H1 (cell line): ENCODE measurements around the gene KDM6B. TPM values are rescaled to one million over a fixed set of nuclear protein-coding genes. Genes with fewer than 3 reads are reported as not detected.

Source experiments
- CTCF ChIA-PET: fragments of 300-600 bp; sonication (Branson Sonifier 250); formaldehyde crosslinking; loops from one replicate; lab custom pipeline; 2021; ENCODE audit not compliant: partially characterized antibody; lab: Charles Lee
- POLR2A ChIA-PET: fragments of 300-600 bp; sonication (Branson Sonifier 250); formaldehyde crosslinking; loops from one replicate; lab custom pipeline; 2021; ENCODE audit warnings: inconsistent platforms; ENCODE audit not compliant: partially characterized antibody; lab: Charles Lee
- DNase-seq, 2 experiments: peaks; one replicate each; pipeline versions ENCODE4 v3.0.0 to v3.0.0-alpha.2; 2010 to 2022; ENCODE audit warnings: low spot score in 2 of 2, low read depth in 1 of 2, mixed read lengths in 1 of 2
- FAIRE-seq: peaks from 2 replicates; lab custom pipeline; 2011; peaks lifted over from hg19 to GRCh38; lab: Jason Lieb, UNC
- H2AFZ ChIP-seq: 2 replicates; pipeline ENCODE4 v1.8.1; 2012; ENCODE audit warnings: low read length, inconsistent platforms
- H2AK5ac ChIP-seq: 2 replicates; pipeline ENCODE4 v1.6.1; 2013; ENCODE audit warnings: low read depth, low read length
- H2BK120ac ChIP-seq: replicated peaks from 2 replicates; pipeline ENCODE3; 2013; ENCODE audit warnings: low read depth, low read length, inconsistent platforms
- H2BK12ac ChIP-seq: 2 replicates; pipeline ENCODE4 v1.6.1; 2013; ENCODE audit warnings: low read depth, low read length
- H2BK15ac ChIP-seq: 2 replicates; pipeline ENCODE4 v1.6.1; 2013; ENCODE audit warnings: low read length
- H2BK20ac ChIP-seq: 2 replicates; pipeline ENCODE4 v1.6.1; 2013; ENCODE audit warnings: low read length
- H2BK5ac ChIP-seq: 2 replicates; pipeline ENCODE4 v1.6.1; 2013; ENCODE audit warnings: low read depth, low read length
- H3K14ac ChIP-seq: 2 replicates; pipeline ENCODE4 v1.6.1; 2013; ENCODE audit warnings: inconsistent platforms; ENCODE audit not compliant: insufficient read length
- H3K18ac ChIP-seq: 2 replicates; pipeline ENCODE4 v1.6.1; 2013; ENCODE audit warnings: low read length; ENCODE audit errors: extremely low read depth
- H3K23ac ChIP-seq: 2 replicates; pipeline ENCODE4 v1.6.1; 2013; ENCODE audit warnings: inconsistent platforms; ENCODE audit not compliant: insufficient read length
- H3K23me2 ChIP-seq: 2 replicates; pipeline ENCODE4 v1.6.1; 2013; ENCODE audit warnings: low read depth, low read length
- H3K27ac ChIP-seq: 2 replicates; pipeline ENCODE4 v1.6.1; 2011; ENCODE audit warnings: low read depth, low read length, inconsistent platforms
- H3K27me3 ChIP-seq, 4 experiments: replicated peaks in 1 of 4; 1 replicate in 1 of 4; 2 replicates in 3 of 4; pipeline versions ENCODE4 v1.6.1 to v1.8.1; 2011 to 2013; ENCODE audit warnings: low read length in 3 of 4, mild to moderate bottlenecking in 3 of 4, inconsistent platforms in 2 of 4, mixed read lengths in 2 of 4, moderate library complexity in 1 of 4; ENCODE audit not compliant: control insufficient read depth in 3 of 4, insufficient read depth in 3 of 4; ENCODE audit errors: extremely low read depth in 1 of 4
- H3K36me3 ChIP-seq, 4 experiments: 2 replicates each; pipeline versions ENCODE4 v1.6.1 to v1.8.1; 2011 to 2013; ENCODE audit warnings: mild to moderate bottlenecking in 4 of 4, low read length in 3 of 4, moderate library complexity in 2 of 4, control low read depth in 1 of 4, inconsistent platforms in 1 of 4; ENCODE audit not compliant: insufficient read depth in 4 of 4, control insufficient read depth in 2 of 4
- H3K4ac ChIP-seq: replicated peaks from 2 replicates; pipeline ENCODE3; 2013; ENCODE audit warnings: low read length, low read depth, mixed read lengths, inconsistent platforms; ENCODE audit not compliant: insufficient read length
- H3K4me1 ChIP-seq, 4 experiments: replicated peaks in 1 of 4; 1 replicate in 1 of 4; 2 replicates in 3 of 4; pipeline versions ENCODE4 v1.6.1 to v1.8.1; 2011 to 2013; ENCODE audit warnings: low read length in 3 of 4, inconsistent platforms in 2 of 4, mixed read lengths in 1 of 4; ENCODE audit not compliant: insufficient read depth in 4 of 4, control insufficient read depth in 3 of 4
- H3K4me2 ChIP-seq, 2 experiments: 2 replicates each; pipeline versions ENCODE4 v1.6.1 to v1.8.1; 2011 to 2013; ENCODE audit warnings: low read depth in 2 of 2, low read length in 2 of 2, control low read depth in 1 of 2, inconsistent platforms in 1 of 2, mild to moderate bottlenecking in 1 of 2; ENCODE audit not compliant: insufficient read depth in 1 of 2
- H3K4me3 ChIP-seq, 4 experiments: fragments of 200-600, 300-600 bp in 1 of 4; sonication (generic), shearing (Covaris generic), sonication (Bioruptor Twin) in 1 of 4; 2 replicates each; pipeline versions ENCODE4 v1.5.1 to v1.8.1; 2011 to 2016; ENCODE audit warnings: low read length in 4 of 4, low read depth in 3 of 4, control low read depth in 2 of 4, inconsistent platforms in 2 of 4, mild to moderate bottlenecking in 2 of 4, mixed read lengths in 1 of 4, moderate library complexity in 1 of 4; ENCODE audit not compliant: insufficient read depth in 2 of 4; ENCODE audit errors: extremely low read depth in 1 of 4
- H3K56ac ChIP-seq: replicated peaks from 2 replicates; pipeline ENCODE3; 2013; ENCODE audit warnings: low read depth, mild to moderate bottlenecking, mixed read lengths, low read length, inconsistent platforms; ENCODE audit not compliant: insufficient read length
- H3K79me1 ChIP-seq: 2 replicates; pipeline ENCODE4 v1.6.1; 2013; ENCODE audit warnings: low read depth, low read length, control low read depth
- H3K79me2 ChIP-seq, 2 experiments: 2 replicates each; pipeline versions ENCODE4 v1.6.1 to v1.8.1; 2012 to 2013; ENCODE audit warnings: low read length in 2 of 2, mild to moderate bottlenecking in 2 of 2, inconsistent platforms in 1 of 2; ENCODE audit not compliant: insufficient read depth in 2 of 2, control insufficient read depth in 1 of 2
- H3K9ac ChIP-seq, 4 experiments: replicated peaks in 1 of 4; 1 replicate in 1 of 4; 2 replicates in 3 of 4; pipeline versions ENCODE4 v1.6.1 to v1.8.1; 2011 to 2013; ENCODE audit warnings: low read depth in 3 of 4, low read length in 3 of 4, control low read depth in 2 of 4, mild to moderate bottlenecking in 2 of 4, moderate library complexity in 2 of 4, inconsistent platforms in 1 of 4; ENCODE audit errors: extremely low read depth in 1 of 4
- H3K9me3 ChIP-seq, 2 experiments: 2 replicates each; pipeline versions ENCODE4 v1.6.1 to v1.8.1; 2012 to 2013; ENCODE audit warnings: mild to moderate bottlenecking in 2 of 2, moderate library complexity in 2 of 2, control low read depth in 1 of 2, inconsistent platforms in 1 of 2, low read depth in 1 of 2, low read length in 1 of 2, mixed read lengths in 1 of 2; ENCODE audit not compliant: insufficient read depth in 2 of 2
- H4K20me1 ChIP-seq, 2 experiments: replicated peaks in 1 of 2; 2 replicates each; pipeline versions ENCODE3 to v1.8.1; 2011 to 2013; ENCODE audit warnings: inconsistent platforms in 2 of 2, low read length in 2 of 2, mild to moderate bottlenecking in 1 of 2; ENCODE audit not compliant: insufficient read depth in 2 of 2, control insufficient read depth in 1 of 2
- H4K5ac ChIP-seq: 2 replicates; pipeline ENCODE4 v1.6.1; 2013; ENCODE audit warnings: low read length, low read depth, mixed read lengths, inconsistent platforms; ENCODE audit not compliant: insufficient read length
- H4K8ac ChIP-seq: 2 replicates; pipeline ENCODE4 v1.8.0; 2013; ENCODE audit warnings: mild to moderate bottlenecking, moderate library complexity, low read length, inconsistent platforms; ENCODE audit not compliant: insufficient read depth; ENCODE audit errors: extremely low read depth
- H4K91ac ChIP-seq: replicated peaks from 2 replicates; pipeline ENCODE3; 2013; ENCODE audit warnings: low read length, mixed read lengths, inconsistent platforms; ENCODE audit not compliant: insufficient read length
- BACH1 ChIP-seq: IDR thresholded peaks from 2 replicates; pipeline ENCODE4 v1.6.1; 2012; ENCODE audit warnings: low read length, improper control_type of control experiment
- CBX8 ChIP-seq: fragments of 300-800, 300-1000 bp; sonication (generic); IDR thresholded peaks from 2 replicates; pipeline ENCODE4 v1.7.1; 2016; ENCODE audit warnings: low read depth, low read length, borderline replicate concordance
- CEBPB ChIP-seq: IDR thresholded peaks from 2 replicates; pipeline ENCODE4 v1.6.1; 2012; ENCODE audit warnings: low read depth, low read length
- CHD2 ChIP-seq: IDR thresholded peaks from 2 replicates; pipeline ENCODE4 v1.6.1; 2012; ENCODE audit warnings: low read length, improper control_type of control experiment
- CREB1 ChIP-seq: IDR thresholded peaks from 2 replicates; pipeline ENCODE4 v1.6.1; 2012; ENCODE audit warnings: inconsistent platforms
- KDM1A ChIP-seq: fragments of 200-600, 300-600 bp; sonication (generic); IDR thresholded peaks from 2 replicates; pipeline ENCODE4 v1.7.1; 2016; ENCODE audit warnings: mild to moderate bottlenecking, low read length, borderline replicate concordance
- PHF8 ChIP-seq: fragments of 200-600 bp; sonication (generic); conservative IDR thresholded peaks from 2 replicates; pipeline ENCODE4 v1.7.1; 2012; ENCODE audit warnings: low read depth, mild to moderate bottlenecking, inconsistent platforms, low read length, moderate library complexity
- POLR2A ChIP-seq, 2 experiments: IDR thresholded peaks; 1 replicate in 1 of 2; 2 replicates in 1 of 2; pipeline ENCODE4 v1.6.1; 2011; ENCODE audit warnings: low read depth in 2 of 2, low read length in 2 of 2, mild to moderate bottlenecking in 2 of 2; ENCODE audit errors: control extremely low read depth in 1 of 2
- POLR2AphosphoS5 ChIP-seq: IDR thresholded peaks from 2 replicates; pipeline ENCODE4 v1.6.1; 2011; ENCODE audit warnings: low read depth, low read length
- POU5F1 ChIP-seq: IDR thresholded peaks from 2 replicates; pipeline ENCODE4 v1.6.1; 2011; ENCODE audit warnings: low read depth, mild to moderate bottlenecking, low read length, moderate library complexity
- SP1 ChIP-seq: IDR thresholded peaks from 2 replicates; pipeline ENCODE4 v1.6.1; 2011; ENCODE audit warnings: low read depth, low read length
- TBP ChIP-seq: IDR thresholded peaks from 2 replicates; pipeline ENCODE4 v1.6.1; 2011; ENCODE audit warnings: low read depth, low read length, improper control_type of control experiment
- WGBS, 2 experiments: shearing (Covaris generic) in 1 of 2; methylation state at CpG; one replicate each; pipeline versions ENCODE4 v1.1.6 to v1.1.7; 2013 to 2015; ENCODE audit warnings: low lambda C conversion rate in 2 of 2, mixed read lengths in 2 of 2, inconsistent platforms in 1 of 2, low coverage in 1 of 2, missing lambda C conversion rate in 1 of 2; ENCODE audit not compliant: insufficient replicate concordance in 2 of 2, insufficient coverage in 1 of 2, insufficient read length in 1 of 2; ENCODE audit errors: extremely low coverage in 1 of 2, missing lambda C conversion rate in 1 of 2; 5-methylcytosine and 5-hydroxymethylcytosine counted together
- polyA plus RNA-seq, 7 experiments: library from polyadenylated mRNA; depleted of rRNA in 3 of 7; stranded (reverse) in 5 of 7; unstranded in 2 of 7; fragments of >200 nt in 5 of 7; fragments of 200-250 nt in 2 of 7; gene quantifications; 1 replicate in 5 of 7; 2 replicates in 1 of 7; 4 replicates in 1 of 7; pipeline versions ENCODE4 v1.2.1 to v1.2.3, GENCODE V29; 2011 to 2013; ENCODE audit warnings: missing spikeins in 2 of 7, mixed read lengths in 2 of 7
- total RNA-seq: library from RNA; stranded (reverse); fragmentation: NEBNext Ultra II Directional; extraction: Animal tissue kit (Norgen Biotek cat#: 25700); gene quantifications from 2 replicates; pipeline ENCODE4 v1.2.1, GENCODE V29; 2021

The KDM6B gene
- total and polyA plus RNA-seq, 2 of the 8 experiments (the other 6 are each of a cell fraction or from before 2014, with no cell fraction given): 0.48 to 3.7 TPM

DNA sequence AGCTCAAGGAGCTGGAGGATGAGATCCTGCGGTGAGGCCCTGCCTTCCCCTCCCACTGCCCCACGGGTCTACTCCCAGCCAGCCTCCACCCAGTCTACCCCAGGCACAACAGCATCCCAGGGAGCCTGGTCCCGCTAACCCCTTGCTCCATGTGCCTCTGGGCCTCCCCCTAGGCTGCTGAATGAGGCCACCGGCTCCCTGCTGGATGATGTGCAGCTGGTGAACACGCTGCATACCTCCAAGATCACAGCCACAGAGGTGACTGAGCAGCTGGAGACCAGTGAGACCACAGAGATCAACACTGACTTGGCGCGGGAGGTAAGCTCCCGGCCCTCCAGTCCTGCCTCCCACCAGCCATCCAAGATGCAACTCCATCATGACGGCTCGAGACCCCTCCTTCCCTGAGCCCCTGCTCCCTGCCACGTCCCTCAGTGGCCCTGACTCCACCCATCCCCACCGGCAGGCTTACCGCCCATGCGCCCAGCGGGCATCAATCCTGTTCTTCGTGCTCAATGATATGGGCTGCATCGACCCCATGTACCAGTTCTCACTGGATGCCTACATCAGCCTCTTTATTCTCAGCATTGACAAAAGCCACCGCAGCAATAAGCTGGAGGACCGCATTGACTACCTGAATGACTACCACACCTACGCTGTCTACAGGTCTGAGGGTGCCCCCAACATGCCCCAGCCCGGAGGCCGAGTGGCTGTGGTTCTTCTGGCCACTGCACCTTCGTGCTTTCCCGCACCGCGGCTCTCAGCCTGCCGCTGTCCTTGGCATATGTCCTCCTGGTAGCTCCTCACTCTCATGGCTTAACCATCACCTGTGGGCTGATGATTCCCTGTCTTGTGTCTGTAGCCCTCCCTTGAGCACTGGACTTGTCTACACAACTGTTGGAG, 15.0 kb upstream of the KDM6B start:
- no peak overlapping the region for H4K91ac ChIP-seq
- H3K23ac ChIP-seq: no peak overlapping the region
- H3K18ac ChIP-seq: no peak overlapping the region
- no peak overlapping the region for H3K56ac ChIP-seq
- DNase-seq (no peak), FAIRE-seq (no peak)
- ChIA-PET POLR2A (no interaction called here), CTCF (interaction anchor here (0.7 to 8.9 kb wide), 17 partner anchors 8 to 222 kb away, joined by 3 to 71 read pairs (median 4); partner anchors contain the start of gene KDM6B)
- H3K4ac ChIP-seq: no peak overlapping the region
- H2BK12ac ChIP-seq: no peak overlapping the region
- peaks cover 0 to 4% (median 3%) of the 10 kb centered on the region in 4 experiments; a peak in 5 of 7 replicates for H3K27me3 ChIP-seq
- H3K79me1 ChIP-seq: no peaks in the 10 kb centered on the region
- 89% methylated on average over 27 of the region's 27 CpGs; no CpG with 5 or more reads in 1 of the 2 experiments for WGBS, 2 experiments
- TF ChIP-seq POLR2A (IDR thresholded peaks at IDR 0.05; ENCODE audit: control extremely low read depth in 1 of 2, low read depth in 2 of 2, low read length in 2 of 2) (no peak), POU5F1 (no peak), PHF8 (no peak), CHD2 (no peak), SP1 (no peak), CEBPB (no peak), POLR2AphosphoS5 (no peak), TBP (no peak), CBX8 (no peak), CREB1 (no peak), BACH1 (no peak), KDM1A (no peak)
- H3K4me2 ChIP-seq: no peak overlapping the region
- H3K4me3 ChIP-seq: no peak overlapping the region
- no peak overlapping the region for H2AK5ac ChIP-seq
- no peak overlapping the region for H2AFZ ChIP-seq
- no peak overlapping the region for H2BK20ac ChIP-seq
- H4K20me1 ChIP-seq: no peaks in the 10 kb centered on the region
- H4K5ac ChIP-seq: no peak overlapping the region
- H3K27ac ChIP-seq: no peak overlapping the region
- no peak overlapping the region for H2BK120ac ChIP-seq
- H3K9me3 ChIP-seq: no peaks in the 10 kb centered on the region
- no peaks in the 10 kb centered on the region for H3K79me2 ChIP-seq
- peaks cover 0 to 7% (median 5%) of the 10 kb centered on the region in 4 experiments; a peak in 5 of 7 replicates for H3K4me1 ChIP-seq
- no peak overlapping the region; the same call in 1 of the 2 replicates for H4K8ac ChIP-seq
- H2BK5ac ChIP-seq: no peak overlapping the region
- H3K9ac ChIP-seq: no peak overlapping the region
- no peak overlapping the region for H2BK15ac ChIP-seq
- H3K23me2 ChIP-seq: no peaks in the 10 kb centered on the region
- H3K36me3 ChIP-seq: no peaks in the 10 kb centered on the region
- no peak overlapping the region for H3K14ac ChIP-seq
